NCI-H345 treated with DMSO at 0.1 percent for 48 hours (cell line): ENCODE data around the gene PIK3C2B.
A peak's percentile ranks its signal among the peaks of the same experiment; 100 is the strongest.
"Not testable (repeated sequence)": the region's sequence is repeated elsewhere in the genome, so short reads cannot be mapped to it uniquely, and the experiment has no call there.

ENCODE experiments used
- DNase-seq: peaks from one replicate; lab custom pipeline; 2025; ENCODE audit not compliant: unreplicated experiment; lab: John Stamatoyannopoulos, UW

Gene PIK3C2B, protein sequence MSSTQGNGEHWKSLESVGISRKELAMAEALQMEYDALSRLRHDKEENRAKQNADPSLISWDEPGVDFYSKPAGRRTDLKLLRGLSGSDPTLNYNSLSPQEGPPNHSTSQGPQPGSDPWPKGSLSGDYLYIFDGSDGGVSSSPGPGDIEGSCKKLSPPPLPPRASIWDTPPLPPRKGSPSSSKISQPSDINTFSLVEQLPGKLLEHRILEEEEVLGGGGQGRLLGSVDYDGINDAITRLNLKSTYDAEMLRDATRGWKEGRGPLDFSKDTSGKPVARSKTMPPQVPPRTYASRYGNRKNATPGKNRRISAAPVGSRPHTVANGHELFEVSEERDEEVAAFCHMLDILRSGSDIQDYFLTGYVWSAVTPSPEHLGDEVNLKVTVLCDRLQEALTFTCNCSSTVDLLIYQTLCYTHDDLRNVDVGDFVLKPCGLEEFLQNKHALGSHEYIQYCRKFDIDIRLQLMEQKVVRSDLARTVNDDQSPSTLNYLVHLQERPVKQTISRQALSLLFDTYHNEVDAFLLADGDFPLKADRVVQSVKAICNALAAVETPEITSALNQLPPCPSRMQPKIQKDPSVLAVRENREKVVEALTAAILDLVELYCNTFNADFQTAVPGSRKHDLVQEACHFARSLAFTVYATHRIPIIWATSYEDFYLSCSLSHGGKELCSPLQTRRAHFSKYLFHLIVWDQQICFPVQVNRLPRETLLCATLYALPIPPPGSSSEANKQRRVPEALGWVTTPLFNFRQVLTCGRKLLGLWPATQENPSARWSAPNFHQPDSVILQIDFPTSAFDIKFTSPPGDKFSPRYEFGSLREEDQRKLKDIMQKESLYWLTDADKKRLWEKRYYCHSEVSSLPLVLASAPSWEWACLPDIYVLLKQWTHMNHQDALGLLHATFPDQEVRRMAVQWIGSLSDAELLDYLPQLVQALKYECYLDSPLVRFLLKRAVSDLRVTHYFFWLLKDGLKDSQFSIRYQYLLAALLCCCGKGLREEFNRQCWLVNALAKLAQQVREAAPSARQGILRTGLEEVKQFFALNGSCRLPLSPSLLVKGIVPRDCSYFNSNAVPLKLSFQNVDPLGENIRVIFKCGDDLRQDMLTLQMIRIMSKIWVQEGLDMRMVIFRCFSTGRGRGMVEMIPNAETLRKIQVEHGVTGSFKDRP (N-terminal part only)

DNA sequence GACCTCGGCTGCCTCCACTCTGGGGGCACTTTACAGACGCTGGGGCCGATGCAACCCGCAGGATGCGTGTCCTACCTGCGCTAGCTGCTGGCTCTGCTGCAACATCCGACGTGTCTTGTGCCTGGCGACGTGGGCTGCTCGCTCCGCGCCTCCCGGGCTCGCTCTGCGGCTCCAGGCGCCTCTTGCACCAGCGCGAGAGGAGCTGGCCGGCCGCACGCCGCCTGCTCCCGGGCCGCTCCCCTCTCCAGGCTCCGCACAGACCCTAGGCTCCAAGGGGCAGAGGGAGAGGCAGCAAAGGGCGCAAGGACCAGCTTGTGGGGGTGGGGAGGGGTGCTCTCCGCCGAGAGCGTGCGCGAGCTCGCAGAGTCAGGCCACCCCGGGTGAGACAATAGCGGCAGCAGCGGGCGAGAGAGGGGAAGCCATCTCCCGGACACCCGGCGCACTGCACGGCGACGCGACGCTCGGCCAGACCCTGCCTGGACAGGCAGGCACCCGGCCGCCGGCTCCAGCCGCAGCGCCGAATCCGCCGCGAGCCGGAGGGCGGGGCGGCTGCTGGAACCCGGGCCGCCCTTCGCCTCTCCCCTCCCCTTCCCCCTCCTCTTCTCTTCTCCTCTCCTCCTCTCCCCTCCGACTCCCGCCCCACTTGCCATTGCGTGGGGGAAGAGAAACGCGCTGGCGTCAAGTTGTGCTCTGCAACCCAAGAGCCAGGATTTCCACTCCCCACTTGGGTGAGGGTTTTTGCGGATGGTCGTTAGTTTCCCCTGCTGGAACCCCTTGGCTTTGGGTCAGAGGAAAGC lies at the start of gene PIK3C2B:
TSS of gene PIK3C2B (minus strand) at position 525 of the 797 bp plus-strand sequence. CDS start 25,003 bp downstream, outside the sequence.
- DNase-seq, result peak; percentile 51

DNA sequence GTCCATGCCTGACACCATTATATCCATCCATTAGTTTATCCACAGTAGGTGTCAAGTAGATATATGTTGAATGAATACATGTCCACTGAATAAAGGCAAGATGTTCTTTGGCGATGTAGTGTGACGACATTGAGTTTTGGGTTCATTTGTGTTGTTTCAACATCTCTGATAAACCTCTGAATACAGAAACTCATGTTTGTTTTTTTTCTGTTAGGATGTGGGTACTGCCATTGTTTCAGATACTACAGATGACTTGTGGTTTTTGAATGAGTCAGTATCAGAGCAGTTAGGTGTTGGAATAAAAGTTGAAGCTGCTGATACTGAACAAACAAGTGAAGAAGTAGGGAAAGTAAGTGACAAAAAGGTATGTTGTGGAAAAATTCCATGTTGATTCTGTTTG lies 49.7 kb upstream of the PIK3C2B start:
- DNase-seq, result no peak

DNA sequence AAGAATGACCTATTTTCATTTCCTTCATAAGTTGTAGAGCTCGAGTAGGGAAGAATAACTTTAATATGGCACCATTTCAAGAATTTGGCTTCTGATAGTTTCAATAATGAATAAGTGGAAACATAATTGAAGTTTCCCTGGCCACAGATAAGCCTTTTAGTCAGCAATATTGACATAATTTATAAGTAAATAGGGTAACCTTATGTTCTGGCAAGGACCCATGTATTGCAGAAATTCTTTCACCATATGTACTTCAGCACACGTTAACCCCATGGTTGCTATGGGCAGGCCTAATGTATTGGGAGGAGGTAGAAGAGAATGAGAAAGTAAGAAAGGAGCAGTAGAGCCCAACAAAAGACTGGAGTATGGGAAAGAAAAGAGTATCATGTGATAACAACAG lies 47.0 kb upstream of the PIK3C2B start:
- DNase-seq, result no peak

DNA sequence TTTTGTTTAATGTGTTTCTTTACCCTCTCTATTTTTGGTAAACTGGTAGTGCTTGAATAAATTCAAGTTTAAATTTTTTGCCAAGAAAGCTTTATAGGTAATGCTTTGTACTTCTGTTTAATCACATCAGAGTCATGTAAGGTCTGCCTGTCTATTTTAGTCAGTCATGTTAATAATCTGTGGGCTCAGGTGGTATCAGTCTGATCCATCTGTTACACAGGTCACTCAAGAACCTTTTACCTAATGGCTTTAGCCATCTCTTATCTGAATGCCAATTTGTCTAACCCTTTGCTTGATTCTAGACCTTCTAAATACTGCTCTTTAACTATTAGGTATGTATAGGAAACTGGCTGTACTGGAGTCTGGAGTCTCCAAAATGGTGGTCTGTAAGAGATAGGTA lies 38.2 kb upstream of the PIK3C2B start:
- no peak for DNase-seq

DNA sequence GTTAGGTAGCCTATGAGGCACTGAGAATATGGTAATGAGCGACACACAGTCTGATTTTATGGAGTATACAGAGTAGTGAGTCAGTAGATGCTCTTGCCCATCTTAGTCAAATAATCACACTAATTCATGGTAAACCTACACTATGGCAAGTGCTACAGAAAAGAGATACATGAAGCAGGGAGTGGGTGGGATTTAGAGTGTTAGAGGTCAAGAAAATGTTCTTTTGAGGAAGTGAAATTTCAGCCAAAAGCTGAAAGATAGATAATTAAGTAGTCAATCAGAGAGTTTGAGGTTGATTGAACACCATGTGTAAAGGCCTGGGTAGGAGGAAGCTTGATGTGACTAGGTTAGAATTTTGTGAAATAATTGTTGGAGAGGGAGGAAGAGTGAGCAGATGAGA lies 36.3 kb upstream of the PIK3C2B start:
- no peak for DNase-seq

DNA sequence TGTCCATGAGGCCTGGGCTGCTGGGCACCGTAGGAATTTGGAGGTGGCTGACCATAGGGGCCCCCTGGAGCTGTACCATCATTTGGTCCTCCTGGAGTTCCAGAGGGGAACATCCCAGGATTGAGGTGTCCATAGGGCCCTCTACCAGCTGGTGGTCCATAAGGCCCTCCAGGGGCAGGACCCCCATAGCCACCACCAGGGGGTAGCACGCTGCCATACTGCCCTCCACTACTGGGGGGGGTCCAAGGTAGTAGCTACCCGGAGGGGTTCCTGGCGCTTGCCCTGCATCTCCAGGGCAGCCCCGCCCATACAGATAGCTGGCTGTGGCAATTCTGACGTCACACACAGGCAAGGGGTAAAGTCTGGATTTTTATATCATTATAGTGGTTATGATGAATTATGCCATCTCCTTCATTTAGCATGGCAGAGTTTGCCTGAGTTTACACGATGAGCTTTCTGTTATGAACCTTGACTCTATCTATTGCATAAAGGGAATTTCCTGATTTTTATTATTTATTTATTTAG lies 34.8 kb upstream of the PIK3C2B start:
- DNase-seq, result no peak

GRCh38 chr1:204528677-204529076 lies 34.1 kb upstream of the PIK3C2B start:
- DNase-seq, result no peak

- DNase-seq, result no peak
These were observed 33.6 kb upstream of the PIK3C2B start for GRCh38 chr1:204528241-204528640.

DNA sequence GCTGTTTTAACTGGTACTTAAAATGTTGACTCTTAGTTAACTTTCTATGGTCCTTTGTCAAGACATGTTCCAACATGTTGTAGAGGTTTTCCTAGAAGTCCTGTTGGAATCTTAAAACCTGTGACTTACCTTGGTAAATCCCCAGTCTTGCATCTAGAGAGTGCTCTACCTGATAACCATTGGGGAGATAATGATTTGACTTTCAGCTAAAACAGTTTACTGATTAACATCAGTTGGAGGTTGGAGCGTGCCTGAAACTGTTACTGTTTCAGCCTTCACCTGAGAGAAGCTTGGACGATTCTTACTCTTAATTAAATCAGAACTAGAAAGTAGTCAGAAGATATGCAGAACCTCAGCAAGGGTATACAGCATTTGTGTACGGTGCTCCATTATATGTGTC lies 30.4 kb upstream of the PIK3C2B start:
- DNase-seq, result no peak

GRCh38 chr1:204523605-204524215 lies 29.1 kb upstream of the PIK3C2B start:
- DNase-seq, result no peak

DNA sequence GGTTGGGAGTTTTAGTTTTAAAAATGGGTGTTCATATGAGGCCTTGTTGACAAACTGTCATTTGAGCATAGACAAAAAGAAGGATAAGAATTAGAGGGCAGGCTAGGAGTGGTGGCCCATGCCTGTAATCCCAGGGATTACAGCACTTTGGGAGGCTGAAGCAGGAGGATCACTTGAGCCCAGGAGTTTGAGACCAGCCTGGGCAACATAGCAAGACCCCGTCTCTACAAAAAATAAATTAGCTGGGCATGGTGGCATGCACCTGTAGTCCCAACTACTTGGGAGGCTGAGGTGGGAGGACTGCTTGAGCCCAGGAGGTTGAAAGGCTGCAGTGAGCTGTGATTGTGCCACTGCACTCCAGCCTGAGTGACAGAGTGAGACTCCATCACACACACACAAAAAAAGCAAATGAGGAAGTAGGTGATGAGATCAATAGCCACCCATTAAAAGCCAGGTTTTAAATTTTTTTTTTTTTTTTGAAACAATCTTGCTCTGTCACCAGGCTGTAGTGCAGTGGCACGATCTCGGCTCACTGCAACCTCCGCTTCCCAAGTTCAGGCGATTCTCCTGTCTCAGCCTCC lies 27.4 kb upstream of the PIK3C2B start:
- not testable (repeated sequence) for DNase-seq

GRCh38 chr1:204520834-204521709 lies 26.5 kb upstream of the PIK3C2B start:
- DNase-seq, result no peak

DNA sequence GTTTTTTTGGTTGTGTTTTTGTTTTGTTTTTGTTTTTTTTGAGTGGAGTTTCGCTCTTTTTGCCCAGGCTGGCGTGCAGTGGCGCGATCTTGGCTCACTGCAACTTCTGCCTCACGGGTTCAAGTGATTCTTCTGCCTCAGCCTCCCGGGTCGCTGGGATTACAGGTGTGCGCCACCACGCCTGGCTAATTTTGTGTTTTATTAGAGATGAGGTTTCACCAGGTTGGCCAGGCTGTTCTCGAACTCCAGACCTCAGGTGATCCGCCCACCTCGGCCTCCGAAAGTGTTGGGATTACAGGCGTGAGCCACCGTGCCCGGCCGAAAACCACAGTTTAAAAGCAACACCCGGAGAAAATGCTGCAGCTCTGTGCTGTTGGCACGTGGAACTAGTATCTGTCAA lies 22.8 kb upstream of the PIK3C2B start:
- DNase-seq, result not testable (repeated sequence)

DNA sequence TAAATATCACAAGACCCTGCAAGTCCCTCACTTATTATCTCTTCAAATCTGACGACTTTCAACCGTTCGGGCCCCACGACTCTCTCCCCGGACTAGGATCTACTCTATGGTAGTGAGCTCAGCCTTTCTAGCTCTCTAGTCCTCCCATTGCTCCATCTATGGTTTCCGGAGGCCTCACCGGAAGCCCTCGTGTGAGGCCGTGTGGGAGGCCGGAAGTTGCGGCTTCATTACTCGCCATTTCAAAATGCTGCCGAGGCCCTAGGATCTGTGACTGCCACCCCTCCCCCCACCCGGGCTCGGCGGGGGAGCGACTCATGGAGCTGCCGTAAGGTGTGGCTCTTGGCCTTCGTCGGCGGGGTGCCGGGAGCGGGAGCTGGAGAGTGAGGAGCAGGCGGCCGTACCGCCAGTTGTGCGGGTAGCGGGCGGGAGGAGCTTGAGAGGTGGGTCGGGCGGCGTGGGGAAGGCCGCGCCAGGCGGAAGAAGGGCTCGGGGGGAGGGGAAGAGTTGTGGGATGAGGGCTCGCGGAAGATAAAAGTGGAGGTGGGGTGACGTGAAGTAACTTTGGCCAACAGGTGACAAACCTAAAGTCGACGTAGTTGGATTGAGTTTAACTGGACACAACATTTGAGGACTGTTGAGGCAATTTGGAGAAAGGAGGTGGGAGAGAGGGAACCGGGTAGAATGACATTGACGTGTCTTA lies 21.7 kb upstream of the PIK3C2B start, which contains the start of gene MDM4:
TSS of gene MDM4 (plus strand) at position 227 of the 700 bp plus-strand sequence. CDS start 9,113 bp downstream, outside the sequence.
- DNase-seq, result peak; percentile 93

GRCh38 chr1:204514828-204515227 lies 20.2 kb upstream of the PIK3C2B start:
- no peak for DNase-seq

GRCh38 chr1:204513117-204513716 lies 18.6 kb upstream of the PIK3C2B start:
- no peak for DNase-seq

DNA sequence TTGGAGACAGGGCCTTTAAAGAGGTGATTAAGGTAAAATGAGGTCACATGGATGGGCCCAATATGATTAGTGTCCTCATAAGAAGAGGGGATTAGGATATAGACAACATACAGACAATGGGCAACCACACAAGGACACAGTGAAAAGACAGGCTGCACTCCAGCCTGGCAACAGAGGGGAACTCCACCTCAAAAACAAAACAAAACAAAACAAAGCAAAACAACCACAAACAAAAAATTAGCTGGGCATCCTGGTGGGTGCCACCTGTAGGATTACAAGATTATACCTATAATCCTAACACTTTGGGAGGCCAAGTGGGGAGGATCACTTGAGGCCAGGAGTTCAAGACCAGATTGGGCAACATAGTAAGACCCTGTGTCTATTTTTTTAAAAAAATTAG lies 16.8 kb upstream of the PIK3C2B start:
- no peak for DNase-seq
